Embryonic facial prominence (tissue), 1 donor: Measurements from ENCODE around the gene AKAP6.
A peak's percentile ranks its signal among the peaks of the same experiment; 100 is the strongest.

ENCODE experiments used
- DNase-seq: peaks from one replicate; pipeline ENCODE4 v3.0.0-alpha.2; 2016; ENCODE audit errors: extremely low spot score

The AKAP6 gene

DNA sequence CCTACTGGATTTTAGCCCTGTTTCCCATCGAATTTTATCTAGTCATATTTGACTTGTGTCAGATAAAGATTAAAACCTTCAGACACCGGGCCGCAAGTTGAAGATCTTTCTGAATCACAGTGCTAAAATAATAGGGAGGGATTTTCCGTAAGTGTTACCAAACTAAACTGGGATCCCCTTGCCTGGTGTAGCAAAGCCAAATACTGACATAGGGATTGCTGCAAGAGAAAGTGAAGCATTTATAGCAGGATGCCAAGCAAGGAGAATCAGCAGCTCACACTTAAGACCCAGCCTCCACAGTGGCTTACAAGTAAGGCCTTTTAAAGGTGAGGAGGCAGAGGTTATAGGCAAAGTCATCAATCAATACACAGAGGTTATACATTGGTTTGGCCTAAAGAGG, 147.4 kb downstream of the AKAP6 start:
- DNase-seq: no peak

DNA sequence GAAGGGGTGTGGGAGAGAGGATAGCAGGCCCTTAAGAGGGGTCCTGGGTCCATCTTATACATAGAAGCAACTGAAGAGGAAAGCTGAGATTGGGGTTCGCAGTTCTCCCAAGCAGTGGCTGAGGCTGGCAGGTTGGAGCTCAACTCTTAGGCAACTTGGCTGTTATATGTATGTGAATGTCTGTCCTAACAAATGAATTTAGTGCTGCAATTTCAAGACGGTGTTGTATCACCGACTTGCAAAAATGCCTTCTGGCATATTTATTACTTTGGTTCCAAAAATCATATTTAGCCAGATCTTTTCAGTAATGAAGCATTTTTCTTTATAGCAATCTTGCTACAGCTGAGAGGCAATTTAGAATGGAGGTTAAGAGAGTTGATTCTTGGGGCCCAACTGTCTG, 148.3 kb downstream of the AKAP6 start:
- DNase-seq: no peak

DNA sequence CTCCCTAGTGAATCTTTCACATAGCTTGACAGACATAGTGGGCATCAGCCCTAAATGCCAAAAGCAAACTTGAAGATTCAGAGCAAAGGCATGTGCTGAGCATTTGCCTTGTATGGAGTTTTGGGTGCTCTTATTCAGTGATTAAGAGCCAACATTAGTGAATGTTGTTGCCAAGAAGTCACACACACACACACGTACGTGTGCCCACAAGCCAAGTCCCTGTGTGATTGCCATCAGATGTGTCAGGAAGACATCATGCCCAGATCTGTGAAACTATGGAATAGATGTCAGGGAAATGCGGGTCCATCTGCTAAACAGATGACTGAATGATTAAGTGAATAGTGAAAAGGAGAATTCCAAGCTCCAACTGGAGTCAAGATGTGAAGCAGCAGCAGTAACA, 149.0 kb downstream of the AKAP6 start:
- no peak for DNase-seq

DNA sequence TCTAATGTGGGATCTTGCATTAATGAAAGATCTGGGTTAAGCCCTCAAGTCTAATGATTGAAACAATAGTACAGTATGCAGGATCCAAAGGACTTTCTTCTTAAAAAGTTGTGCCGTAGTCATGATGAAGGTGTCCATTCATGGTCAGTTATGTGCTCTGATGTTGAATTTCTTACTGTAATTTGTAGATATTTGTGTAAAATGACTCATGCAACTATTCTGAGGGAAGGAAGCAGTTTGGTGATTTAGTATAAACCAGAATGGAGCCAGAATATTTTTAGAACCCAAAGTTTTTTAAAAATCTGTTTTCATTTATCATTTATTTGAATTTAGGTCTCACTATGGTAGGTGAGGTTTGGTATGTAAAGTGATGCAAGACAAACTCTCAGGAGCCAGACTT, 151.2 kb downstream of the AKAP6 start:
- no peak for DNase-seq

DNA sequence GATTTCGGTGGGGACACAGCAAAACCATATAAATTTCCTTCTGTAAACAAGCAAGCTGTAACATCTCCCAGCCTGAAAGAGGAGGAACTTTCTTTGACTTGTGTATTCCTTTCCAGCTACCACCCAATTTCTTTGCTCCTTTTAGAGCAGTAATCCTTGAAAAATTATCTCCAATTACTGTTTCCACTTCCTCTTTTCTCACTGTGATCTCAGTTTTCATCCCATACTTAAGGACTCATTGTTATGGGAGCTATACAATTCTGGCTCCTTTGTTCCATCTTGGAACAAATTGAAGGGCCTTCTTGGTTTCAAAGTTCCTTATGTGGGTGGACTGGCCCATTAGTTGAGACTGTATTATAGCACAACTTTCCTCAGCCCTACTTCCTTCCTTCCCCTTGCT, 152.6 kb downstream of the AKAP6 start:
- no peak for DNase-seq

DNA sequence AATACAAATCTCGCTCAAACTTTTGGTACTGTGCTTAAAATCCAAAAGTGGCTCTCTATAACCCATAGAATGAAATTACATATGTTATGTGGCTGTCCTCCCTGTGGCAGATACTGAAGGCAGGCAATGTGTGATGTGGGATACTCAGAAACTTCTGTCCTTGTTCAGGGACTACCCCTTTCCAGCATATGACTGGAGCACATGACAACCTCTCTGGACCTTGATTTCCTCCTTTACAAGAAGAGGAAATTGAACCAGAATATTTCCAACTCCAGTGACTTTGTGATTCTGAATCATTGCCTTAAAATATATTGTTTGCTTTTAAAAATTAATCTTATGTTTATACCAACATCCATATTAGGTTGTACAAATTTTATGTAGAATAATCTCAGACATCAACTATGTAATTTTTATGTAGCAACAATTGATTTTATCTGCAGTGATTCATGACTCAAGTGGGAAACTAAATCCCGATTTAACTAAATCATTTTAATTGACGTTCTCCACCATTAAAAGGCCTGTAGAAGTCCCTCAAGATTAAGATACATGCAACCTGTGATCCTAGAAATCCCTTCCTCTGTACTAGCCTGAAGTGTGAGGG, 162.4 kb downstream of the AKAP6 start:
- DNase-seq: no peak

DNA sequence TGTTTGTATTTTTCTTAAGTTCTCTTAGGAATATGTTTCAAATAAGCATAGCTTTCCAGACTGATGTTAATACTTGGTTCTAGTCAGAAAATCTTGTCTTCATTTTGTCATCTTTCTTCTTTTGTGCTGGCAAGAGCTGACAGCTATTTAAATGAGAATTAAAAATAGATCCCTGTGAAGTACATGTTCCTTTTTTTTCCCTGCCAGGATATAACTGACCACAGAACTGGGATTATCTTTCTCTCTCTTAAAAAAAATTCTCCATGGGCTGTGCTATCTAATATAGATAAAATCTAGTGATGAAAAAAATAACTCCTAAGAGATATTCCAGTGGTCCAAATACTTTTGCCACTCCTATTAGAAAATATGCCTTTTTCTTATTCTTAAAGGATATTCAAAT, 163.4 kb downstream of the AKAP6 start:
- no peak for DNase-seq

DNA sequence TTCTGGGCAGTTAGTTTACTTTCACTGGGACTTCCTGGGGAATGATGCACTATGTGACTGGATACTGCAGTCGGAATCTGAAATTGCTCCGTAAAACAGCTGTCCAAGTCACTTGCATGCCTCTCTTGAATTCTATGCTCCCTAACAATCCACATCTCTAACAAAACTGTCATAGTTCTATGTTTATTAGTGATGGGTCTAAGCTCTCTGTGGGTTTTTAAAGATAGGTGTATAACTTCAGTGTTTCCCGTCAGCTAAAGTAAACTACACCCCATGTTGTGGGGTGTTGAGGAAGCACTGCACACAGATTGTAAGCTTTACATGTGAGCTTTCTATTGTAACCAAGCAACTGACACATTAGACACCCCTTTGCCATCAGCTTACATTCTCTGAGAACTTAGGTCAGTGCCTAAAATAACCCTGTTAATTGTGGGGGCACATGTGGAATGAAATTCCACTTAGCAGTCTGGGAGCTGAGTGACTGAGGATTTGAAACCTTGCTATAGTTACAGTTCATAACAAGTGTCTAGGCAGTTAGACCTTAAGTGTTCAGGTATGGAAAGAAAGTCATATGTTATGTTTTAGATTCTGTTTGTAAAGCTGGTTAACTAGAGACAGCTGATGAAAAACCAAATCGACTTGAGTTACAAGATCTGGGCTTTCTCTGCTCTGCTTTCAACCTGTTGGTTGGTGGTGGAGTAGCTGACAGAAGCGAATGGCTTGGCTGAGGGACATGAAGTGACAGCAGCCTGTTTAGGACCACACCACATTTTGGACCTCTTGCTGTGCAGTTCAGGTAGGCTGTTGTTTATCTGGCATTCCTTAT, 165.7 kb downstream of the AKAP6 start:
- no peak for DNase-seq

DNA sequence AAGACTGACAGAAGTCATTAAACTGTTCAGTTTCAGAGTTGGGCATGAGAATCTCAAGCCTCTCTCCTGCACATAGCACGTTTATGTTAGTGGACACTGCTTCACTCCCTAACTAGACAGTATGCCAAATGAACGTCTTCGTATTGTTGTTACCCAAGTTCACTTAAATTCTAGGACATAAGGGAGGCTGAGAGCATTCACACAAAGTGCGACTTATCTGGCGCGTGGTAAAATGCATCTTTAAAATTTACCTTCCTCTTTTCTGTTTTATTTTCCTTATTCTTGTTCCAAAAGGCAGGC, 166.3 kb downstream of the AKAP6 start:
- DNase-seq: no peak

DNA sequence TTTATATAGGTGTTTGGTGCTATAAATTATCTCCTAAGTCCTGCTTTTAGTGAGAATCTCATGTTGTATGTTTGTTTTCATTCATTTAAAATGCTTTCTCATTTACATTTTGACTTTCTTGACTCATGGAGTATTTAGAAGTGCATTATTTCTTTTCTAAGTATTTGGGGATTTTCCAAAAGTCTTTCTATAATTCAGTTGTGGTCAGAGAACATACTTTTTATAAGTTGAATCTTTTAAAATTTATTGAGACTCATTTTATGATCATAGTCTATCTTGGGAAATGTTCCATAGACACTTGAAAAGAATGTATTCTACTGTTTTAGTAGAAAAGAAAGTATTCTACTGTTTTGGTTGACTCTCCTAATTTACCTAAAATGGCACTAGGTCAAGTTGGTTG, 168.2 kb downstream of the AKAP6 start:
- DNase-seq: no peak

DNA sequence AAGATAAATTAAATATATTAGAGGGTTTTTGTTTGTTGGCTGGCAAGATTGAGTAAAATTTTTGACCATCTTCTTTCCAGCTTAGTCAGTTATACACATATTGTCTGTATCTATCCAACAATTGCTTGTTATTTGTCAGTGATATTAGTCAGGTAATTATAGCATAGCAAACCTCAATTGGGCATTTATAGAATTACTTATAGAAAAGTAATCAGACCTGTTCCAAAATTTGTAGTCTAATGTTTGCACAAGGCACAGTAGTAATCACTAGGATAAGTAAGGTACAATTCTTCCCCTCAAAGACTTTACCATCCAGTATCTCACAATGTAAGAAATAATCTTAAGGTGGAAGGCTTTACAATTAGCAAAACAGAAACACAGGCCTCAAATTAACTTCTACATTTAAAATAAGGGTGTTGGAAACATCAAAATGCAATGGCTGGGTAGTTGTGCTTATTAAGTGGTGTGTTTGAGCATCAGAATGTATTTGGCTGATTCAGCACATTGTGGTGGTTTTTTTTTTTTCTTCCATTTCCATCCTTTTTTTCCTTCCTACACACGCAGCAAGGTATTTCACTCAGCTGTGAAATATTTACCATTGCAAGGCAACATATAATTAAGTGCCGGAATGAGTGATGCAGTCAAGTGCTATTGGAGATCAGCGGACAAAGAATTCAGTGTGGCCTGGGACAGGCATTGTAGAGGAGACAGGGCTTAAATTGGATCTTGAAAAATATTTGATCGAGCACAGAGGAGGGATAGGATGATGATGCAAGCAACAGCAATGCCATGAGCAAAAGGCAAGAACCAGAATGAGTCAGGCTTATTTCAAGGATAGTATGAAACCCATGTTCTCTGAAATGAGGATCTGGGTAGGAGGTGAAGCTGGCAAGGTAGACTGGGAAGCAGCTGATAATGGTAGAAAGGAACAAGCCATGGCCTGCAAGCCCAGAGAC, 178.2 kb downstream of the AKAP6 start:
- DNase-seq: no peak

DNA sequence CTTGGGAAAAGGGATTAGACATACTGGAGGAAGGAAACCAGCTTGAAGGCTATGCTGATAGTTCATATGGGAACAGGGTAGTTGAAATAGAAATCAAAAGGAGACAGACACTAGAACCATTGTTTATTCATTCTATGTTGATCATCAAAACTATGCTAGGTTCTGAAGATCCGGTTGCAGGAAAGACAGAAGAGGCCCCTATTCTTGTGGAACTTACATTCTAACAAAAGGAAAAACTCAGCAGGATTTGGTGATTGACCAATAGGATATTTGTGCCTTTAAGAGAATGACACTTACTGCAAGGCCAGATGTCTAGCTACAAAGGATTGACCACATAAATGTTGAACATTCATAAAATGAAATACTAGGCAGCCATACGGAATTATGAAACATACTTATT, 179.2 kb downstream of the AKAP6 start:
- no peak for DNase-seq

DNA sequence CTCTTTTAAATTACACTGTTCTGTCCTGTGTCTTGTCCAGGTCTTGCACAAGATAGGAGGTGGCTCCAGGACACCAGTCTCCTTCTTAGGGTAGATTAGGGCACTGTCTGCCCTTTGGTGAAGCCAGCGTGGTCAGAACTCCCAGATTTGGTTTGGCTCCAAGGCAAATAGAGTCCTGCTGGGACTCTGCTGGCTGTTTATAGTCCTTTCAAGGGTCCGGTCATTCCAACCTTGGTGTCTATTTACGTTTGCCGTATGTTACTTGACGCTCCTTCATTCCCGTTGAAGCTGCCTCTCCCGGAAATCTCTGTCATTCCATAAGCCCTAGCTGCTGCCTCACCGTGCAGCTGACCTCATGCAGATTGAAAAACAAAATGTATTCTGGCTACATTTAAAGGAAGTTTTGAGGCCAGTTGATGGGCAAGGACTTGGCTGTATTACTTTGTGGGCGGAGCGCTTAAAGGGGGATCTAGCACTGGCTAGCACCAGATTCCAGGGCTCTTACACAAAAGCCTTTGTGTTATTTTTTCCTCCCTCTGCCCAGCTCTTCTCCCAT, 180.6 kb downstream of the AKAP6 start:
- no peak for DNase-seq

DNA sequence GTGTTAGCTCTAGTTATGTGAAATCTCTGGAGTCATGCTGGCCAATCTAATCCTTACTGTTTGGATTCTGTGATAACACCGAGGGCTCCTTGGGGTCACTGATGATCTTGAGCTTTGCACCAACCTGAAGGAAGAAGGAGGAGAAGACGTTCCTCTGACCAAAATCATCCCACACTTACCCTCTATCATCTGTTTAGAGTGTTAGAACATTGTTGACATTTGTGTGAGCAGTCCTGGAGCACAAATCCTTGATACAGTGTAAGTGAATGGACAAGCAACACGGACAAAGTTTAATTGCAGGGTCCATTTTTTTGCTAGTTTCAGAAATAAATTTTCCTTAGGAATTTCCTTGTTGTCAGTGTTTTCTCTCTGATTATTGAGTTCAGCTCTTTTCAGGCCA, 181.7 kb downstream of the AKAP6 start:
- DNase-seq: no peak

DNA sequence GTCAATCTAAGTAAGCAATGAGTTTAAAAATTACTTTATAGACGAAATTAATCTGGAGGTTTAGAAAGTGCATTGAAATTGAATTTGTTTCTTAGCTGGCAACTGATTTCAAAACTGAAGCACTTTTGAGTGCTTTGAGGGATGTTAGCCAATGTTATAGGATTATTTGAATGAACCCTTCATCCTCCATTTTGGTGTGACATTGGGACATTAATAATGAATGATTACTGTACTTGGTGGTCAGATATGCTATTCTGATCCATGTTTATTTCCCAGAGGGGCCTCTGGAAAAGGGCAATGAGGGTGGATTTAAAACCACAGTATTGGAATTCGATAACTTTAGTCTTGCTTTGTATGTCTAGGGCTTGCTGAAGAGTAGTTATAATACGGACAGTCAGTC, 183.2 kb downstream of the AKAP6 start:
- DNase-seq: no peak

DNA sequence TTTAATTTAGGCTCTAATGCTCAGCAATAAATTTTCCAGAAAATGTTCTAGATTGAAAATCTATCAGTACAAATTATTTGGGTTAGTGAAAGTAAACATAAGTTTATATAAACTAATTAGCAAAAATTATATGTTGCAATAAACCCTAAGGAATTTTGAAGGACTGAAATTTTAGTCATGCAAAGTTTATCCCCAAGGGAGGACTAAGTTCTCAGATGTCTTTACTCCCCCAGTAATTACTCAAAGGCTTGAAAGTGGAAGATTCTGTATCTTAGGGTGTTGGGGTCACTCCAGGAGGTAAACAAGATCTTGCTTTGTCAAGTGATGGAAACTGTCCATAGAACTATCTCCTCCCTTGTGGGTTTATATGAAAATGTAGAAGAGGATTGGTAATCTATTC, 183.7 kb downstream of the AKAP6 start:
- DNase-seq: no peak

DNA sequence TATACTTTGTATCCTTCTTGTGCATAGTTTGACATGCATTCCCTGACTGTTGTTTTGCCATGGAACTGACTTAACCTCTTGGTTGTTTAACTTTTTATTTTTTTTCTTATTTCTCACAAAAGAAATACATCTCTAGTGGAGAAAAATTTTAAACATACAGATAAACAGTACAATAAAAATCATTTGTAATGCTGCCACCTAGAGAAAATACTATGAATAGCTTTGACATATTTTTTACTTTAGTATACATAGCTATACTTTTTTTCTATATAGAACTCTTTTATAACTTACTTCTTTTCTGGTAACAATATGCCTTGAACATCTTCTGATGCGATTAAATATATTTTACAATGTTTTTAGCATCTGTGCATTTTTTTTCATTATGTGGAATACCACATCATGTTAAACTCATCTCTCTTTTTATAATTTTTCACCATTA, 184.5 kb downstream of the AKAP6 start:
- DNase-seq: peak; percentile 33

DNA sequence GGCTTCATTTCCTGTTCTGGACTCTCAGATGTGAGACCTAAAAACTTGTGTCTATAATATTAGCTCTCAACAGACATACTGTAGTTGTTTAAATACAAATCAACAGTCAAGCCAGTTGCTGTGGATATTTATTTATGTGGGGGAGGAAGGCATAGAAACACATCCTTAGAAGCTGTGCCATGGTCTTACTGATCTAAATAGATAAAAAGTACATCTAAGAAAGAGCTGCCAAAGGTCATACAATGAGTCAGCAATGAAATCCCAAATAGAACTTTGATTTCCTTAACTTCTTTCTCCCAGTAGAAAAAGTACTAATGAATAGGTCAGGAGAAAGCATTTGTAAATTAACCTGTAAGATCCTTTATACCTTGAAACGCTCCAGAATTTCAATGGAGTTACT, 185.1 kb downstream of the AKAP6 start:
- DNase-seq: no peak

DNA sequence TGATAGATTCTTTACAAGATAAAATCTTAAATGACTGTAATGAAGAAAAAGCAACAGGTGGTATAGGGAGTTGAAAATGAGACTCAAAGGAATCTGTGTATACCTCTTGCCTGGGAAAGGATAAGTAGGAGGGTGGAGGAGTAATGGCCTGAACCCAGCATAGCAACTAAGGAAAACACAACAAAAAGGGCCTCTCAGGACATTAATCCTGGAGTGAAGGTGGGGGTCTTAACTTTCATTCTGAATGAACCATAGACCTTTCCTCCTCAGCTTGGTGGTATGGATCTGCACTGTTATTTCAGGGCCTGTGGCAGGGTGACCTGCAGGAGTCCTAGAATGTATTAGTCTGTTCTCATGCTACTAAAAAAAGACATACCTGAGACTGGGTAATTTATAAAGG, 185.6 kb downstream of the AKAP6 start:
- DNase-seq: no peak

DNA sequence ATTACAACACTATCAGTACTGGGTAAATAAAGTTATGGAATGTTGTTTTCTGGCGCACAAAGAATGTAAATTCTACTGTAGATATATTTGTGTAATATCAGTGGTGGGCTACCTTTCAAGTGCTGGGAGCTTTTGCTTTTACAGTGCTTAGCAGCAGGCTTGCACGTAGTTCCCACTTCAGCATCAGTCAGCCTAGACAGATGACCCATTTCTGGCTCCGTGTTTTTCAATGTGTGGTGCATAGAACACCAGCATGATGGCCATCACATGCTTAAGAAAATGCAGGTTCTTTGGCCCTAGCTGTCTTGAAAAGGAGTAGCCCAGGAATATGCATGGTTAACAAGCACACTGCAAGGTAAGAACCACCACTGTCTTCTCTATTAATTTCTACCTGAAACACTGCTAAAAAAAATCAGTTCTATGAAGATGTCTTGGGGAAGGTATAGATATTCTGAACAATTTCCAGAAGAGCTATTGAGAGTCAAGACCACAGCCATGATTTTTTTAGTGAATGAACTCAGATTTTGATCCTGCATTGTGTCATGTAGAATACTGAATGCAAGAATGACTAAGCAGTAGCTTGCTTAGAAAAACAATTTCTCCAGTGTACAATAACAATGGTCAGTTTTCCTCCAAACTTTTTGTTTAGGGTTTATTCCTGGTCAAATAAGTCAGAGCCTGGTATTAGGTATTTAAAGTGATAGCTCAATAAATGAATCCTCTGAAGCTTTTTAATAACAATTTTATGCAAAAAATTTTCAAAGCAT, 195.7 kb downstream of the AKAP6 start:
- no peak for DNase-seq

DNA sequence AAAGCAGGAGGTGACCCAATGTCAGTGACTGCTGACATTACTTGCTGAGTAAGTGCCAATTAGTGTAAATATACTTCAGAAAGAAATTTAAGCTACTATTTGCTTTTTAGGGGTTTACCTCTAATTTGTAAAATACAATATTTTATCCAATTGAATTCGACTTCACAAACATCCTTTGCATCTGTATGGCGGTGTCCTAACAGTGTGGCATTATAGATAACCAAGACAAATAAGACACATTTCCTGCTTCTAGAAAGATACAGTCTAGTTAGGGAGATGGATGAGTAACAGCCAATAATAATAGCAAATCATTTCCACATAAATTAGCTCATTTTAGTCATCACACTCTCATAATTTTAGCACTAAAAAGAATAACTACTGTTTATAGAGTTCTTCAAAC, 196.5 kb downstream of the AKAP6 start:
- no peak for DNase-seq

DNA sequence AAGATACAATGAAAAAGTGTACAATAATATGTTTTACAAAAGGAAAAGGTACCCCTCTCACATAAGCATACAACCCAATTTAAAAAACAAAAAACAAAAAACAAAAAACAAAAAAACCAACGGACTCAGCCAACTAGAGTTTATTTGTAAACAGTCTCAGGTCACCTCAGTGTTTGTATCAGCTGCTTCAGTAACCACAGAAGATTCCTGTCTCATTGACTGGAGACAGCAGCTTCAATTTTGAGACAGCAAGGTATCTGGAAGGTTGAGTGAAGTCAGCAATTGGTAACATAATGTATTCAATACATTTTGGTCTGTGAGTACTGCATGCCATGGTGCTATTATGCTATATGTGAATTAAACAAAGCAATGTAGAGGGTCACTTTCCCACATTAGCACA, 201.7 kb downstream of the AKAP6 start:
- DNase-seq: no peak
